ENCODE results near the gene ADPRS. TPM values are rescaled to one million over a fixed set of nuclear protein-coding genes. Genes with fewer than 3 reads are reported as not detected.

ADPRS gene
- total and polyA plus RNA-seq, 2 donors (not counting 3 experiments of a cell fraction or from before 2014, with no cell fraction given): 32.9 to 48.1 TPM

DNA sequence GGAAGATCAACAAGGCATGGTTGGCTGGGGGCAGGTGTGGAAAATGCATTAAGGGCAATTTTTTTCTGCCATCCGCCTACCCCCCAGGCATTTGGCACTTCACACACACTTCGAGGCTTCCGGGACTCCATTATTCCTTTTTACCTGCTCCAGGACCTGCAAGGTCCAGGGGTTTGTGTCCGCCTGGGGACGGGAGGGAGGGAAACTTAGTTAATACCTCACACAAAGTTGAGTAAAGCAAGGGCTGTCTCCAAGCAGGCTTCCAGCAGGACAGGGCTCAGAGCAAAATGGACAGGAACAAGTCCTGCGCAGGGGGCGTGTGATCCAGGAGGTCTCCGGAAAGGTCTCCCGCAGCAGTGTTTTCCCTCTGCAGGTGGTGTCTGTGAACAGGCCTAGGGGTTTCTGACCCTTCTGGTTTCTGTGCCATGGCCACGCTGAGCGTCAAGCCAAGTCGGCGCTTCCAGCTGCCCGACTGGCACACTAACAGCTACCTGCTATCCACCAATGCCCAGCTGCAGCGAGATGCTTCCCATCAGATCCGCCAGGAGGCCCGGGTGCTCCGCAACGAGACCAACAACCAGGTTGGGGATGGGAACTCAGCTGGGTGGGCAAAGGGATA is 4.1 kb upstream of the ADPRS start:
- dilution Hi-C loops (cut with MboI; ENCODE audit: extremely low pct_ligation_motif_present, low sequenced_read_pairs): no loop called here
- peaks cover 3% of the 10 kb centered on the region for H3K4me1 ChIP-seq (ENCODE audit: control insufficient read depth, extremely low read depth, insufficient read depth, low read length)
- ChIA-PET POLR2A (no interaction called here), CTCF (interaction anchor here (0.8 to 1.8 kb wide), 4 partner anchors 13 to 202 kb away, joined by 3 to 5 read pairs (median 4); partner anchors contain the start of gene AGO1)
- BruUV-seq (replicated peaks): no TSS peak
- no peaks in the 10 kb centered on the region for H4K20me1 ChIP-seq (replicated peaks; ENCODE audit: control insufficient read depth, extremely low read depth, insufficient read depth, low read length)
- H3K9ac ChIP-seq (replicated peaks; ENCODE audit: extremely low read depth, insufficient read depth, low read length): peak overlapping the region; percentile 60
- no peaks in the 10 kb centered on the region for H3K9me3 ChIP-seq (replicated peaks; ENCODE audit: control insufficient read depth, insufficient read depth, low read length)
- no peaks in the 10 kb centered on the region for H3K36me3 ChIP-seq (ENCODE audit: control insufficient read depth in 2 of 2, extremely low read depth in 1 of 2, insufficient read depth in 2 of 2, low read length in 2 of 2)
- no peaks in the 10 kb centered on the region for H3K27me3 ChIP-seq (ENCODE audit: control insufficient read depth in 2 of 2, insufficient read depth in 2 of 2, low read length in 2 of 2)
- FAIRE-seq: no peak
- no peak overlapping the region for H3K27ac ChIP-seq (ENCODE audit: insufficient read depth, low read depth, low read length)
- intact Hi-C loops (cut with micrococcal nuclease): no loop called here
- H3K9me1 ChIP-seq (replicated peaks; ENCODE audit: control insufficient read depth, extremely low read depth, insufficient read depth, low read length): no peaks in the 10 kb centered on the region
- peaks cover 7% of the 10 kb centered on the region for H3K79me2 ChIP-seq (ENCODE audit: control insufficient read depth, insufficient read depth, low read length)
- DNase-seq (ENCODE audit: low read depth, low spot score): no peak
- peak overlapping the region; percentile 39 to 58 (median 51) for H3K4me3 ChIP-seq (replicated peaks in 1 of 3; ENCODE audit: insufficient read depth in 1 of 3, low read depth in 1 of 3, low read length in 3 of 3)
- peak overlapping the region; percentile 89 for H2AFZ ChIP-seq (ENCODE audit: low read depth, low read length)
- TF ChIP-seq, protein P1, sequence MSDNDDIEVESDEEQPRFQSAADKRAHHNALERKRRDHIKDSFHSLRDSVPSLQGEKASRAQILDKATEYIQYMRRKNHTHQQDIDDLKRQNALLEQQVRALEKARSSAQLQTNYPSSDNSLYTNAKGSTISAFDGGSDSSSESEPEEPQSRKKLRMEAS (IDR thresholded peaks at IDR 0.05; ENCODE audit: insufficient read depth, insufficient read length): no peak
- TF ChIP-seq MYC (IDR thresholded peaks at IDR 0.05; ENCODE audit: low read depth, low read length) (no peak), FOS (IDR thresholded peaks at IDR 0.05; ENCODE audit: borderline replicate concordance, insufficient read depth, low read length) (no peak), POLR2AphosphoS5 (IDR thresholded peaks at IDR 0.05; ENCODE audit: insufficient read depth, low read depth, low read length) (no peak), JUN (IDR thresholded peaks at IDR 0.05; ENCODE audit: borderline replicate concordance, insufficient read depth, insufficient read length, low read depth) (no peak), EZH2 (IDR thresholded peaks at IDR 0.05; ENCODE audit: borderline replicate concordance, low read depth, low read length, severe bottlenecking) (no peak), POLR2A (IDR thresholded peaks at IDR 0.05; ENCODE audit: low read depth, low read length) (no peak), GATA2 (IDR thresholded peaks at IDR 0.05; ENCODE audit: insufficient read depth, insufficient read length, low read depth, low read length) (no peak)
- TF ChIP-seq, protein P2, sequence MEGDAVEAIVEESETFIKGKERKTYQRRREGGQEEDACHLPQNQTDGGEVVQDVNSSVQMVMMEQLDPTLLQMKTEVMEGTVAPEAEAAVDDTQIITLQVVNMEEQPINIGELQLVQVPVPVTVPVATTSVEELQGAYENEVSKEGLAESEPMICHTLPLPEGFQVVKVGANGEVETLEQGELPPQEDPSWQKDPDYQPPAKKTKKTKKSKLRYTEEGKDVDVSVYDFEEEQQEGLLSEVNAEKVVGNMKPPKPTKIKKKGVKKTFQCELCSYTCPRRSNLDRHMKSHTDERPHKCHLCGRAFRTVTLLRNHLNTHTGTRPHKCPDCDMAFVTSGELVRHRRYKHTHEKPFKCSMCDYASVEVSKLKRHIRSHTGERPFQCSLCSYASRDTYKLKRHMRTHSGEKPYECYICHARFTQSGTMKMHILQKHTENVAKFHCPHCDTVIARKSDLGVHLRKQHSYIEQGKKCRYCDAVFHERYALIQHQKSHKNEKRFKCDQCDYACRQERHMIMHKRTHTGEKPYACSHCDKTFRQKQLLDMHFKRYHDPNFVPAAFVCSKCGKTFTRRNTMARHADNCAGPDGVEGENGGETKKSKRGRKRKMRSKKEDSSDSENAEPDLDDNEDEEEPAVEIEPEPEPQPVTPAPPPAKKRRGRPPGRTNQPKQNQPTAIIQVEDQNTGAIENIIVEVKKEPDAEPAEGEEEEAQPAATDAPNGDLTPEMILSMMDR (IDR thresholded peaks at IDR 0.05; ENCODE audit: extremely low read depth in 1 of 2, insufficient read depth in 1 of 2, low read depth in 1 of 2, low read length in 2 of 2): no peak
- H3K4me2 ChIP-seq (ENCODE audit: insufficient read depth, low read length): peak overlapping the region; percentile 67

All from endothelial cell of umbilical vein (primary cell).